ENCODE measurements around the gene ADAM10.

Gene ADAM10

GRCh38 chr15:58749532-58750337 is at the start of gene ADAM10:
ADAM10 (minus strand) TSS chr15:58749707; CDS start chr15:58749534, 173 bp downstream.
- peak; percentile 99 for DNase-seq (ENCODE audit: low spot score)
- TF ChIP-seq CTCF (IDR thresholded peaks at IDR 0.05), result no peak
- H3K27ac ChIP-seq, result peak within 1 kb of the TSS; percentile 92 to 95
- H3K4me3 ChIP-seq, result peak within 1 kb of the TSS; percentile 84

GRCh38 chr15:58797505-58797904 is 48.0 kb upstream of the ADAM10 start:
- Histone ChIP-seq H3K4me3 (no peak overlapping the region), H3K27ac (no peak overlapping the region)
- no peak for DNase-seq (ENCODE audit: low spot score)
- no peak for TF ChIP-seq CTCF (IDR thresholded peaks at IDR 0.05)

- DNase-seq (ENCODE audit: low spot score), result no peak
- H3K4me3 ChIP-seq, result no peak overlapping the region
- no peak for TF ChIP-seq CTCF (IDR thresholded peaks at IDR 0.05)
- no peak overlapping the region for H3K27ac ChIP-seq
These were observed 46.3 kb upstream of the ADAM10 start for GRCh38 chr15:58795825-58796224.

- DNase-seq (ENCODE audit: low spot score), result no peak
- Histone ChIP-seq H3K4me3 (no peak overlapping the region), H3K27ac (no peak overlapping the region)
- no peak for TF ChIP-seq CTCF (IDR thresholded peaks at IDR 0.05)
These were observed 44.4 kb upstream of the ADAM10 start for GRCh38 chr15:58793862-58794261.

- no peak overlapping the region for H3K4me3 ChIP-seq
- no peak for DNase-seq (ENCODE audit: low spot score)
- H3K27ac ChIP-seq, result no peak overlapping the region
- TF ChIP-seq CTCF (IDR thresholded peaks at IDR 0.05), result no peak
These were observed 38.7 kb upstream of the ADAM10 start for GRCh38 chr15:58788056-58788710.

- no peak overlapping the region for H3K4me3 ChIP-seq
- DNase-seq (ENCODE audit: low spot score), result no peak
- TF ChIP-seq CTCF (IDR thresholded peaks at IDR 0.05), result no peak
- H3K27ac ChIP-seq, result no peak overlapping the region
These were observed 35.8 kb upstream of the ADAM10 start for GRCh38 chr15:58785355-58785754.

GRCh38 chr15:58779554-58779953 is 30.0 kb upstream of the ADAM10 start:
- no peak overlapping the region for H3K27ac ChIP-seq
- TF ChIP-seq CTCF (IDR thresholded peaks at IDR 0.05), result no peak

More at GRCh38 chr15:58779554-58779953, 30.0 kb upstream of the ADAM10 start:
- DNase-seq (ENCODE audit: low spot score), result no peak
- H3K4me3 ChIP-seq, result no peak overlapping the region

All from coronary artery (tissue), 2 donors.